GM12892 (cell line): ENCODE results near the gene CD53.

ENCODE experiments used
- POLR2A ChIP-seq: IDR thresholded peaks from 2 replicates; pipeline ENCODE4 v1.6.1; 2011; ENCODE audit warnings: low read depth, low read length, control low read depth
- TAF1 ChIP-seq: IDR thresholded peaks from 2 replicates; pipeline ENCODE4 v1.6.1; 2011; ENCODE audit warnings: low read depth, mild to moderate bottlenecking, control low read depth, low read length, borderline replicate concordance

DNA sequence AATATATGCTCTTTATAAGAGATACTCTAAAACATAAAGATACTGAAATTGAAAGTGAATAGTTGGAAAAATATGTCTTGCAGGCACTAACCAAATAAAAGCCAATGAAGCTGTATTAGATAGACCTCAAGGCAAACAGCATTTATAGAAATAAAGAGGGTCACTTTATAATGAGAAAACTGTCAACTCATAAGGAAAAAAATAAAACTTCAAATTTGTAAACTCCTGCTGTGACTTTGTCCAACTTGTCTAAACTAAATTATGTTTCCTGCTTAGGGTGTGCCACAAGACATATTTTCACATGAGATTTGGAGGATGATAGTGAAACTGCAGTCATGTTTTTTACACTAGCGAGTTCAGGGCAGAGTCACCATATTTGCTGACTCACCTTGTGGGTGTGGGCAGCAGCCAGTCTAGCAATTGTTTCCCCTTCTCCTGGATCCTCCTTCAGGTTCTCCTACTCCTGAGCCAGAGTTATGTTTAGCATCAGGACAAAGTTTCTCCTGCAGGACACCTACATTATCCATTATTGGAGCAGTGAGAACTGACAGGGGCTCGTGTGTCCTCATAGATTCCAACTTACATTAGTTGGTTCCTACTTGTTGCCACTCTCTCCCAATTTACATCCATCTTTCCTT lies 43.8 kb downstream of the CD53 start:
- TF ChIP-seq POLR2A (no peak), TAF1 (no peak)
